K562 (cell line): ENCODE measurements around the gene HES6. TPM values are rescaled to one million over a fixed set of nuclear protein-coding genes. Genes with fewer than 3 reads are reported as not detected.

Source experiments
- ATAC-seq: fragments of 200-7000 bp; cut with Tn5 transposase; 3 replicates; pipeline ENCODE4 v1.9.1; 2020; ENCODE audit warnings: moderate library complexity
- BruUV-seq: library from RNA; stranded (reverse); fragments of 400-500 nt; replicated peaks from 2 replicates; lab custom pipeline; 2021; lab: Mats Ljungman, UMichigan
- CTCF ChIA-PET: fragments of 300-600 bp; formaldehyde crosslinking; extraction: SDS; loops from one replicate; lab custom pipeline; 2021; ENCODE audit warnings: low intra/inter-chr PET ratio; lab: Yijun Ruan, JAX
- POLR2A ChIA-PET: fragments of 300-600, 350-650 bp; sonication (Branson Sonifier 250); formaldehyde crosslinking; extraction: SDS; loops from one replicate; lab custom pipeline; 2021; ENCODE audit warnings: antibody characterized with exemption, inconsistent platforms; lab: Yijun Ruan, JAX
- DNase-seq, 4 experiments: peaks; one replicate each; pipeline versions ENCODE4 v3.0.0 to v3.0.0-alpha.2; 2011 to 2018; ENCODE audit warnings: low spot score in 3 of 4, mixed read lengths in 3 of 4; ENCODE audit errors: extremely low read depth in 1 of 4
- FAIRE-seq: peaks from 2 replicates; lab custom pipeline; 2011; peaks lifted over from hg19 to GRCh38; lab: Jason Lieb, UNC
- H2AFZ ChIP-seq: 2 replicates; pipeline ENCODE4 v1.6.0; 2011; ENCODE audit warnings: low read depth, low read length, control low read depth, inconsistent platforms
- H3K27ac ChIP-seq: fragments of 200-600 bp; 3 replicates; pipeline ENCODE4 v1.8.0; 2011; ENCODE audit warnings: low read depth, mild to moderate bottlenecking, control low read depth, inconsistent platforms, low read length, moderate library complexity, mixed read lengths; ENCODE audit errors: extremely low read depth
- H3K27me3 ChIP-seq, 2 experiments: fragments of 300-600 bp in 1 of 2; 2 replicates in 1 of 2; 3 replicates in 1 of 2; pipeline versions ENCODE4 v1.6.0 to v1.8.0; 2011; ENCODE audit warnings: inconsistent platforms in 2 of 2, low read length in 2 of 2, mild to moderate bottlenecking in 1 of 2, mixed read lengths in 1 of 2, moderate library complexity in 1 of 2; ENCODE audit not compliant: control insufficient read depth in 2 of 2, insufficient read depth in 2 of 2
- H3K36me3 ChIP-seq: fragments of 300-600 bp; 3 replicates; pipeline ENCODE4 v1.8.0; 2011; ENCODE audit warnings: mild to moderate bottlenecking, low read length, inconsistent platforms; ENCODE audit not compliant: control insufficient read depth, insufficient read depth
- H3K4me1 ChIP-seq, 2 experiments: fragments of 200-600 bp in 1 of 2; replicated peaks in 1 of 2; 2 replicates in 1 of 2; 3 replicates in 1 of 2; pipeline versions ENCODE4 v1.5.1 to v1.8.0; 2011; ENCODE audit warnings: inconsistent platforms in 2 of 2, low read length in 2 of 2, mild to moderate bottlenecking in 1 of 2, mixed read lengths in 1 of 2, moderate library complexity in 1 of 2; ENCODE audit not compliant: control insufficient read depth in 2 of 2, insufficient read depth in 2 of 2
- H3K4me2 ChIP-seq: 2 replicates; pipeline ENCODE4 v1.6.1; 2011; ENCODE audit warnings: low read length, control low read depth, inconsistent platforms, mixed read lengths; ENCODE audit not compliant: insufficient read depth
- H3K4me3 ChIP-seq: fragments of 200-600 bp; sonication (generic), shearing (Covaris generic); 2 replicates; pipeline ENCODE4 v1.5.1; 2016; ENCODE audit warnings: control low read depth, inconsistent platforms
- H3K79me2 ChIP-seq: fragments of 200-600 bp; 3 replicates; pipeline ENCODE4 v1.8.0; 2011; ENCODE audit warnings: low read length, inconsistent platforms; ENCODE audit not compliant: control insufficient read depth, insufficient read depth
- H3K9ac ChIP-seq, 2 experiments: 2 replicates each; pipeline versions ENCODE4 v1.6.0 to v1.6.1; 2011; ENCODE audit warnings: low read depth in 2 of 2, low read length in 2 of 2, control low read depth in 1 of 2, inconsistent platforms in 1 of 2, mild to moderate bottlenecking in 1 of 2, mixed read lengths in 1 of 2; ENCODE audit not compliant: insufficient read depth in 1 of 2
- H3K9me1 ChIP-seq: one replicate; pipeline ENCODE4 v1.6.0; 2011; ENCODE audit warnings: inconsistent platforms, mild to moderate bottlenecking, low read length, moderate library complexity; ENCODE audit not compliant: control insufficient read depth, insufficient read depth
- H3K9me3 ChIP-seq: replicated peaks from 2 replicates; pipeline ENCODE4 v1.5.1; 2011; ENCODE audit warnings: low read depth, low read length, inconsistent platforms; ENCODE audit not compliant: control insufficient read depth, insufficient read depth
- H4K20me1 ChIP-seq: replicated peaks from 2 replicates; pipeline ENCODE4 v1.6.1; 2011; ENCODE audit warnings: low read length, inconsistent platforms, mixed read lengths; ENCODE audit not compliant: control insufficient read depth, insufficient read depth
- STAG1 ChIP-seq: sonication (generic); formaldehyde crosslinking; IDR thresholded peaks from 2 replicates; pipeline ENCODE4 v1.5.0; 2020; ENCODE audit warnings: missing genetic modification reagents, borderline replicate concordance
- SUPT5H ChIP-seq: fragments of 450-650 bp; IDR thresholded peaks from 2 replicates; pipeline ENCODE4 v1.6.1; 2016
- ZNF133 ChIP-seq: fragments of 250-450 bp; sonication (Bioruptor Pico); IDR thresholded peaks from 2 replicates; pipeline ENCODE4 v1.4.0; 2020; ENCODE audit warnings: mild to moderate bottlenecking
- ZNF140 ChIP-seq: fragments of 250-450 bp; sonication (Bioruptor Pico); IDR thresholded peaks from 2 replicates; pipeline ENCODE4 v1.8.0; 2021; ENCODE audit warnings: moderate library complexity, mild to moderate bottlenecking, inconsistent platforms
- WGBS: fragments of 100-300 bp; shearing (Covaris generic); methylation state at CpG from one replicate; pipeline ENCODE4 v1.1.6; 2016; ENCODE audit warnings: low coverage, mixed read lengths; ENCODE audit not compliant: insufficient coverage; ENCODE audit errors: missing lambda C conversion rate; 5-methylcytosine and 5-hydroxymethylcytosine counted together
- in situ Hi-C: fragments of 300-500 bp; cut with MboI; formaldehyde crosslinking; loops from 4 replicates; pipeline ENCODE4 v1.15.0; 2018; ENCODE audit warnings: inconsistent platforms, mixed read lengths
- intact Hi-C: fragments of 100-400 bp; cut with micrococcal nuclease; formaldehyde crosslinking; loops from 2 replicates; pipeline ENCODE4 v1.14.2; 2022
- polyA plus RNA-seq, 8 experiments: library from polyadenylated mRNA; depleted of rRNA in 4 of 8; stranded (reverse) in 5 of 8; unstranded in 3 of 8; fragments of >200 nt; fragmentation: Nextera tagmentation in 2 of 8; fragmentation: Illumina TruSeq in 1 of 8; extraction: Ambion mirVana in 2 of 8; extraction: Trizol in 1 of 8; gene quantifications; 2 replicates each; pipeline versions ENCODE4 v1.2.1 to v1.2.3, GENCODE V29; 2011 to 2014; ENCODE audit warnings: inconsistent platforms in 1 of 8, missing spikeins in 1 of 8
- total RNA-seq, 7 experiments: library from RNA; depleted of rRNA in 6 of 7; stranded (reverse); fragments of >200 nt in 6 of 7; fragmentation: Illumina TruSeq in 2 of 7; extraction: Trizol in 2 of 7; gene quantifications; 2 replicates each; pipeline versions ENCODE4 v1.2.1 to v1.2.3, GENCODE V29; 2011 to 2021; ENCODE audit warnings: low replicate concordance in 1 of 7
- TF ChIP-seq, protein P1 (sequence below): fragments of 450-650 bp; IDR thresholded peaks from 2 replicates; pipeline ENCODE4 v1.6.1; 2017; ENCODE audit warnings: antibody characterized with exemption
- TF ChIP-seq, protein P2 (sequence below): fragments of 250-450 bp; sonication (Bioruptor Pico); IDR thresholded peaks from 2 replicates; pipeline ENCODE4 v1.4.0; 2020; ENCODE audit warnings: mild to moderate bottlenecking, moderate library complexity

The HES6 gene
- total and polyA plus RNA-seq, 9 of the 15 experiments (the other 6 are each of a cell fraction or from before 2014, with no cell fraction given): 6.2 to 133 (median 29.2) TPM

GRCh38 chr2:238267341-238267710, 27.5 kb upstream of the HES6 start:
- POLR2A ChIA-PET: no interaction called here
- BruUV-seq: no TSS peak
- ATAC-seq: no peak

DNA sequence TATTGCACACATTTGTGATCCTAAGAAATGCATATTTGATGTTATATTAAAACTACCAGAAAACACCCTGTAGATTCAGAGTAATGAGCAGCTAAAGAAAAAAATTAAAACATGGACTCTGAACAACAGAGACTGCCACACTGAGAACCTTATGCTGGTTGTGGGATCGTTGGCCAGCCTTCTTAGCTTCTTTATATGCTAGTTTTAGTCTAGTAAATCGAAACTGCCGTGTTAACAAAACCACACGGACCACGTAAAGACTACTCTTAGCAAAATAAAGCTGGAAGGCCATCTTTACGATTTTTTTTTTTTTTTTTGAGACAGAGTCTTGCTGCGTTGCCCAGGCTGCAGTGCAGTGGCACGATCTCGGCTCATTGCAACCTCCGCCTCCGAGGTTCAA, 25.8 kb upstream of the HES6 start:
- WGBS: 69% methylated on average over 6 of the region's 11 CpGs
- in situ Hi-C loops (loop anchor here (25.0 kb wide), 1 partner anchor 403 kb away; the partner anchor contains the start of gene RAMP1), intact Hi-C loops (no loop called here)
- ChIA-PET POLR2A (no interaction called here), CTCF (no interaction called here)
- H3K9ac ChIP-seq: no peak overlapping the region
- no TSS peak for BruUV-seq
- FAIRE-seq: no peak
- H3K79me2 ChIP-seq: no peaks in the 10 kb centered on the region
- DNase-seq: no peak
- ATAC-seq: no peak
- no peak overlapping the region for H2AFZ ChIP-seq
- no peaks in the 10 kb centered on the region for H3K9me3 ChIP-seq
- no peaks in the 10 kb centered on the region for H3K9me1 ChIP-seq
- no peaks in the 10 kb centered on the region; the same call in 1 of the 2 replicates for H4K20me1 ChIP-seq
- no peak overlapping the region for H3K27ac ChIP-seq
- H3K4me3 ChIP-seq: no peak overlapping the region
- peaks cover 31% of the 10 kb centered on the region; the same call in 1 of the 3 replicates for H3K36me3 ChIP-seq
- no peaks in the 10 kb centered on the region for H3K27me3 ChIP-seq
- no peak overlapping the region for H3K4me2 ChIP-seq
- H3K4me1 ChIP-seq: no peaks in the 10 kb centered on the region; a peak in 2 of 5 replicates
- TF ChIP-seq, protein P1, sequence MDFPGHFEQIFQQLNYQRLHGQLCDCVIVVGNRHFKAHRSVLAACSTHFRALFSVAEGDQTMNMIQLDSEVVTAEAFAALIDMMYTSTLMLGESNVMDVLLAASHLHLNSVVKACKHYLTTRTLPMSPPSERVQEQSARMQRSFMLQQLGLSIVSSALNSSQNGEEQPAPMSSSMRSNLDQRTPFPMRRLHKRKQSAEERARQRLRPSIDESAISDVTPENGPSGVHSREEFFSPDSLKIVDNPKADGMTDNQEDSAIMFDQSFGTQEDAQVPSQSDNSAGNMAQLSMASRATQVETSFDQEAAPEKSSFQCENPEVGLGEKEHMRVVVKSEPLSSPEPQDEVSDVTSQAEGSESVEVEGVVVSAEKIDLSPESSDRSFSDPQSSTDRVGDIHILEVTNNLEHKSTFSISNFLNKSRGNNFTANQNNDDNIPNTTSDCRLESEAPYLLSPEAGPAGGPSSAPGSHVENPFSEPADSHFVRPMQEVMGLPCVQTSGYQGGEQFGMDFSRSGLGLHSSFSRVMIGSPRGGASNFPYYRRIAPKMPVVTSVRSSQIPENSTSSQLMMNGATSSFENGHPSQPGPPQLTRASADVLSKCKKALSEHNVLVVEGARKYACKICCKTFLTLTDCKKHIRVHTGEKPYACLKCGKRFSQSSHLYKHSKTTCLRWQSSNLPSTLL: no peak
- TF ChIP-seq, protein P2, sequence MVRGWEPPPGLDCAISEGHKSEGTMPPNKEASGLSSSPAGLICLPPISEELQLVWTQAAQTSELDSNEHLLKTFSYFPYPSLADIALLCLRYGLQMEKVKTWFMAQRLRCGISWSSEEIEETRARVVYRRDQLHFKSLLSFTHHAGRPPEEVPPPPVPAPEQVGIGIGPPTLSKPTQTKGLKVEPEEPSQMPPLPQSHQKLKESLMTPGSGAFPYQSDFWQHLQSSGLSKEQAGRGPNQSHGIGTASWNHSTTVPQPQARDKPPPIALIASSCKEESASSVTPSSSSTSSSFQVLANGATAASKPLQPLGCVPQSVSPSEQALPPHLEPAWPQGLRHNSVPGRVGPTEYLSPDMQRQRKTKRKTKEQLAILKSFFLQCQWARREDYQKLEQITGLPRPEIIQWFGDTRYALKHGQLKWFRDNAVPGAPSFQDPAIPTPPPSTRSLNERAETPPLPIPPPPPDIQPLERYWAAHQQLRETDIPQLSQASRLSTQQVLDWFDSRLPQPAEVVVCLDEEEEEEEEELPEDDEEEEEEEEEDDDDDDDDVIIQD (CRISPR knock-in tag): no peak

More at GRCh38 chr2:238267341-238267710, 27.5 kb upstream of the HES6 start:
- TF ChIP-seq STAG1 (CRISPR knock-in tag) (no peak), ZNF133 (CRISPR knock-in tag) (no peak), SUPT5H (no peak), ZNF140 (no peak)
- no peak overlapping the region for H2AFZ ChIP-seq
- no peaks in the 10 kb centered on the region for H3K27me3 ChIP-seq
- peaks cover 29% of the 10 kb centered on the region; the same call in 1 of the 3 replicates for H3K36me3 ChIP-seq
- no peaks in the 10 kb centered on the region for H3K9me1 ChIP-seq
- no peaks in the 10 kb centered on the region; a peak in 2 of 5 replicates for H3K4me1 ChIP-seq
- no peak overlapping the region for H3K4me2 ChIP-seq
- in situ Hi-C loops (loop anchor here (25.0 kb wide), 1 partner anchor 405 kb away; the partner anchor contains the start of gene RAMP1), intact Hi-C loops (no loop called here)
- H4K20me1 ChIP-seq: no peaks in the 10 kb centered on the region; the same call in 1 of the 2 replicates
- FAIRE-seq (no peak), DNase-seq (no peak)
- H3K9me3 ChIP-seq: no peaks in the 10 kb centered on the region
- no peak overlapping the region for H3K4me3 ChIP-seq
- no CpG with 5 or more reads among the region's 1 CpG for WGBS
- no peak overlapping the region for H3K9ac ChIP-seq
- CTCF ChIA-PET: no interaction called here
- no peaks in the 10 kb centered on the region for H3K79me2 ChIP-seq
- H3K27ac ChIP-seq: no peak overlapping the region
